TTC549 (cell line): ENCODE data around the gene PAX7.
"Not testable (repeated sequence)": the region's sequence is repeated elsewhere in the genome, so short reads cannot be mapped to it uniquely, and the experiment has no call there.

Source experiments
- FAIRE-seq: peaks from 2 replicates; lab custom pipeline; 2012; peaks lifted over from hg19 to GRCh38; lab: Jason Lieb, UNC

Gene PAX7

GRCh38 chr1:18630511-18631495, at the start of gene PAX7:
PAX7 (plus strand) TSS chr1:18630846; CDS start chr1:18631604, 758 bp downstream.
- no peak for FAIRE-seq

- no peak for FAIRE-seq
These were observed 49.2 kb upstream of the PAX7 start for GRCh38 chr1:18581420-18581880.

GRCh38 chr1:18582890-18583289, 47.8 kb upstream of the PAX7 start:
- no peak for FAIRE-seq

- FAIRE-seq: no peak
These were observed 47.2 kb upstream of the PAX7 start for GRCh38 chr1:18583326-18583941.

GRCh38 chr1:18586016-18586415, 44.6 kb upstream of the PAX7 start:
- not testable (repeated sequence) for FAIRE-seq

GRCh38 chr1:18588093-18588492, 42.6 kb upstream of the PAX7 start:
- no peak for FAIRE-seq

- FAIRE-seq: no peak
These were observed 38.3 kb upstream of the PAX7 start for GRCh38 chr1:18592368-18592767.

DNA sequence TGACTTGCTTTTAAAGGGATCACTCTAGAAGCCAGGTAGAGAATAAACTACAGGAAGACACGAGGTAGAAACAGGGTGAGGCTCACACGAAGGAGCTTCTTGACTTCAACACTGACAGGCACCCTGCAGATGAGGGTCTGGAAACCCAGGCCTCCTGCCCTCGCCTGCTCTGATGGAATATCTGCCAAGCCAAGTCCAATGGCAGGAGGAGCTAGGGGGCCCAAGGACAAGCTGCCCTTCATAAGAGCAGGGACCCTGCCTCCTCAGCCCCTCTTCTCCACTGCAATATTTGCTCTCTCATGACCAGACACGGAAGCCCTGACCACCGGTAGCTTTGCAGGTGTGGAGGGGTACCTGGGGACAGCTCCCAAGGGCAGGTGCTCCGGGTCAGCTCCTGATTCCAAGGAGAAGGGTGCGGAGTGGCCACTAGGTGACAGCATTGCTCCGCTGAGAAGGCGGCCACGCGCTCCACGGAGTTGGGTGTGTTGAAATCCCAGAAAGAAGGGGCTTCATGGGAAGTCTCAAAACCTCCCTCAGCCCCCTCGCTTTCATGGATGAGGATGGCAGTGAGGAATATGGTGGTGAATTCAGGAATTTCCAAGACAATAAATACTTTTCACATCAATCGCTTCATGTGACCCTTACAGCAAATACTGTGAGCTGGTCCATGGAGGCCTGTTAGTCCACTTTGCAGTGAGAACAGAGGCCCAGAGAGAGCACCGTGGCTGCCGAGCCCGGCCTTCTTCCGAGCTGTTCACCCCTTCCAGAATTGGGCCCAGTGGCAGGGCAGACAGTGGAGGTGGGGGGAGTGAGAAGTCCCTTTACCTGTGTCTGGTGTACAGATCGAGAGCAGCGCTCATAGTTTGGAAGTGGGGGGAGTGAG, 33.2 kb upstream of the PAX7 start:
- FAIRE-seq: no peak

DNA sequence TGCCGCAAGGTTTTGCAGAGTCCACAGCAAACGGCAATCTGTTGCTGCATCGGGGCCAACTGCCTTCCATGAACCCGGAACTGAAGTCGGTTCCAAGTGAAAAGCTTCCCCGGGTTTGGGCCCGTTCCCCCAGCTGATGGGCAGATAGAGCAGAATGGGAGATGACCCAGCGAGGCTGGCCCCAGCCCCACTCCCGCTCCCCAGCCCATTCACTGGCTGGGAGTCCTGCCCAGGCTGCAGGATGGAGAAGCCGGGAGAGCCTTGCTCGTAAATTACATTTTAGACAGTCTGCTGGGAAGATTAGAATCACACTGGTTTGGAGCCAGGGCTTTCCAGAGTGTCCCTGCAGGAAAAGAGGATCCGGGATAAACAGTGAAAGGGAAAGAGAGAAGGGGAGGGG, 31.6 kb upstream of the PAX7 start:
- FAIRE-seq: no peak

- no peak for FAIRE-seq
These were observed 30.9 kb upstream of the PAX7 start for GRCh38 chr1:18599704-18600103.

DNA sequence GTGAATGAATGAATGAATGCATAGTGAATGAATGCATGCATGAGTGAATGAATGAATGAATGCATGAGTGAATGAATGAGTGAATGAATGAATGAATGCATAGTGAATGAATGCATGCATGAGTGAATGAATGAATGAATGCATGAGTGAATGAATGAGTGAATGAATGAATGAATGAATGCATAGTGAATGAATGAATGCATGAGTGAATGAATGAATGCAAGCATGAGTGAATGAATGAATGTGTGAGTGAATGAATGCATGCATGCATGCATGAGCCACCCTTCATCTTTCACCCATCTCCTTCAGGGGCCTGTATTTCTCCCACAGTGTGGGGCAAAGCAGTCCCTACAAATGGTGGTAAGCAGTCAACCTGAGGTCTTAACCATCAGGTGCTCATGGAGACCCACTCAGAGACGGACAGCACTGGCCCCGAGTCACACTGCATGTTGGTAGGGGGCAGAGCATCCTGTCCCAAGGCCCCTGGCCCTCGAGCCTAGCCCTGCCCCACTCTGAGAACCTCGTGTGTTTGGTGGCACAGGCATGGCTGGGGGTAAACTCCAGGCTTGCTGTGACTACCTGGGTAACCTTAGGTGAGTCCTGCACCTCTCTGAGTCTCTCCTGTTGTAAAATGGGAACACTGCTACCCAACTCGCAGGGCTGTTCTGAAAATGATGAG, 28.0 kb upstream of the PAX7 start:
- FAIRE-seq: no peak

DNA sequence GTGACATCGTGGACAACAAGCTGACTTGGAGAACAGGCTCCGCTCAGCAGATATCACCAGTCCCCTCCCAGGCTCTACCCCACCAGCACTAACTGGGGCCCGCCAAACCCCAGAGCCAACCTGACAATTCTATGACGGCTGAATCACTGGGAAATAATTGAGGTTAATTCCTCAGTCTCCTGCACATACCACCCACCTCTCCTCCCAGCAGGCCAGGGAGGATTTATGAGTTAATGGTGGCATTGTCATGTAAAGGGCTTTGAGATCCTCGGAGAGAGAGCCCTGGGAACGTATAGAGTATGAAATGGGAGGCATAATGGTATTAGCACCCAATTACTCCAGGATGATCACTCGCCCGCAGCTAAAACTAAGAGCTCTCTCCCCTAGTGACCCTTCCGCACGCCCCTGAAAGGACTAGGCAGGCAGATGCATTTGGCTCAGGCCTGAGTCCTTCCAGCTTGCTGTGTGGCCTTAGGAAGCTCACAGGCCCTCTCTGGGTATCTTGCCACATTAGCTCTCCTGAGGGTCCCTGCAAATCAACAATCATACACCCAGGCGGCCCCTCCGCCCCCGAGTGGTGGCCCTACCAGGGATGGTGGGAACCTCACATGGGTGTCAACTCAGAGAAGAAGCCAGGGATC, 27.3 kb upstream of the PAX7 start:
- FAIRE-seq: no peak

DNA sequence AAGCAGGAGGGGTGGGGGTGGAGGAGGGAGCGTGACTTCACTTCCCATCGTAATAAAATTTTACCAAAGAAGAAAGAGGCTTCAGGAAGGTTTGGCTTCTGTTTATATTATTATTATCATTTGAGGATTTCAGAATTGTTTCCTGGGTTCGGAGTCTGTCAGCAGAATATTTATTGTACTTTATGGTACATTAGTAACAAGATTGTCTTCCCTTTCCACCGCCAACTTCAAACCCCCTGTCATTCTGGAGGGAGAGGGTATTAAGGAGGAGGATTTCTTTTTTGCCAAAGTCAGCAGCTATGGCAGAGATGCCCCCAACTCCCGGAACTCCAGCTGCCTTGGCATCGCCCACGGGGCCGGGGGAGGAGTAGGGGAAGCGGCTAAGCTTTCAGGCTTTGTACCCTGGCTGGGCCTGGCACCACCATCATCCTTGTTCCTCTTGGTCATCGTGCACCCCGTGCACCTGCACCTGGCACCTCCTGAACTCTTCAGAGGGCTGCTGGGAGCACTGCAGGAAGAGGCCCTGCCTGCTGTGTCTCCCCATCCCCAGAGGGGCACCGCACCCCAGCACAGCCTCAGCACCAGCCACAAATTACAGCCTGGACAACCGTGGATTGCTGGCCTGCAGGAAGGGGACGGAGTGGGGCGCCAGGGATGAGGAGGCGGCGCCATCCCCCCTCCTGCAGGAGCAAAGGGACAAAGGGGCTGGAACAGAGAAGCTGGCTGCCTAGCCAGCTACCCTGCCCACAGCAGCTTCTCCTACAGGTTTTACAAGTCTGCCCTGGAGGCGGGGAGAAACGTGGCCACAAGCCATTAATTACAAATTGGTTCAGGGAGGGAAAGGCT, 24.0 kb upstream of the PAX7 start:
- FAIRE-seq: no peak

GRCh38 chr1:18607289-18607760, 23.3 kb upstream of the PAX7 start:
- no peak for FAIRE-seq

DNA sequence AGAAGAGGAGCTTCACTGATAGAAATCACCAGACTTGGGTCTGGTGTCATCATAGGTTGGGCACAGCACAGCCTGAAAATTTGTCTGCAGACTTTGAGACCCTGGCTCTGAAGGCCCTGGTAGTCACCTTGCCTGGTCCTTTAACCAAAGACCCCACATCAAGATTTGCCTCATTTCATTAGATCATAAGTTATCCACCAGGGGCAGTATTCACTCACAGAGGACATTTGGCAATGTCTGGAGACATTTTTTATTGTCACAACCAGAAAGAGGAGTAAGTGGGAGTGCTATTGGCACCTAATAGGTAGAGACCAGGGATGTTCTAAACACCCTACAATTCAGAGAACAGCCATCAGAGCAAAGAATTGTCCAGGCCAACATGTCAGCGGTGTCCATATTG, 22.1 kb upstream of the PAX7 start:
- FAIRE-seq: no peak

DNA sequence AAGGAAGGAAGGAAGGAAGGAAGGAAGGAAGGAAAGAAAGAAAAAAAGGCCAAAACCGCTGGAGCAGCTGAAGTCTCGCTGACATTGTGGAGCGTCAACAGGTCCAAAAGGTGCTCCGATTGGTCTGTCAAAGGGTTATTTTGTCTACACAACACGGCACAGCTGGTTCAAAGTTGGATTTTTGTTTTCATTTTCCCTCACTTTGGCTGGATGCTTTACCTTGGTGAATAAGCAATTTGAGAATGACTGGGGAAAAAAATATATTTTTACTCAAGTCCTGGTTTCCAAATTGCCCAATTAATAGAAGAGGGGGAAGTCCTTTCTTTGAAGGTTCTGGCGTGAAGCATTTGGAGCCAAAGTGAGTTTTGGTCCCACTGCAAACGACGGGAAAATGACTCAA, 19.3 kb upstream of the PAX7 start:
- no peak for FAIRE-seq

DNA sequence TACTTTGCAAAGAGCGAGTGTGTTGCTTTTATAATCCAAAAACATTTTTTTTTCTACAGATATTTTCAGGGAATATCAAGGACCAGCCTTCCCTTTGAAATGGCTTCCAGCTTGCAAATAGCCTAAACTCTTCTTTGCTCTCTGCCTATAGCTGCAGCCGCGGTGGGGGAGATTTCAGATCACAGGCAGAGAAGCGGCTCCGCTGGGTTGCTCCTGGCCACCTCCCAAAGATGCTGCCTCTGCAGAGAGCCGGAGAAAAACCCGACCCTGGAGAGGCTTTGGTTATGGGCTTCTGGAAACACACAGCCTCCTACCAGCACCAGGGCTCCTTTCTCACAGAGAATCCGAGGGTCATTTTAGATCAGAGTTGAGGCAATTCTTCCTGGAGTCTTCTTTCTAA, 18.6 kb upstream of the PAX7 start:
- FAIRE-seq: no peak

DNA sequence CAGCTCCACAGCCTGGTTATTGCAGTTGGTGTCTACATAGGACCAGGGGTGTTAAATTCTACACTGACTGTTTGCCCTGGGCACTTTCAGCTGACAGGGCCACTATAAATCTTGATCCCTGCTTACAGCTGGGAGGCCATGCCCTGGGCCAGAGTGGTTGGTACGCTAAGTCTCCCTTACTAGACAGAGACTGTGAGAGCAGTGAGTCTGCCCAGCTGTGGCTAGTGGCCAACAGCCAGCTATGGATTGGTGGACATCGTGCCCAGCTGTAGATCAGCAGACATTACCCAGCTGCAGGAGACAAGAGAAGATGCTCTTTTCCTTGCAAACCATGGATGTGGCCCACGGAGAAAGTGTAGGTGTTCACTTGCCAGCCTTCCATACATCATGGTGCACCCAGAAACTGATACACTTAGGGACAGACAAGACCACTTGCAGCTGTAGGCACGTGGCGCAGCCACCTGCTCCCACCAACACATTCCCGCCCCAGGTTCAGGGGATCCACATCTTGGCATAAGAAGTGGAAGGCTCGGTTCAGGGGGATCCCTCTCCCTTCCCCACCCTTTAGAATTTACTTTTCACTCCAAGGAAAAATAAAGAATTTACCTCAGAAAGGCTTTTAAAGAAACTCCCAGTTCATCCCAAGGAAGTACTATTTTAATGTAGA, 16.4 kb upstream of the PAX7 start:
- FAIRE-seq: no peak

GRCh38 chr1:18618546-18619466, 11.8 kb upstream of the PAX7 start:
- FAIRE-seq: no peak
